ENCODE measurements around the gene LAMC2.
A peak's percentile ranks its signal among the peaks of the same experiment; 100 is the strongest.

LAMC2 gene

GRCh38 chr1:183226963-183227362 lies 40.9 kb downstream of the LAMC2 start:
- no peaks in the 10 kb centered on the region for H3K79me2 ChIP-seq (ENCODE audit: insufficient read depth, low read length)
- no peak overlapping the region for H3K4me2 ChIP-seq (ENCODE audit: low read depth, low read length, poor library complexity, severe bottlenecking)
- no peak overlapping the region for H3K9ac ChIP-seq (ENCODE audit: low read length)
- no peak overlapping the region for H3K27ac ChIP-seq (ENCODE audit: low read depth, low read length)
- no peak overlapping the region for H3K4me3 ChIP-seq (ENCODE audit: insufficient read depth, low read length, poor library complexity, severe bottlenecking)
- no peak overlapping the region for H2AFZ ChIP-seq (ENCODE audit: low read depth, low read length, severe bottlenecking)
- H4K20me1 ChIP-seq (ENCODE audit: low read depth, low read length): no peaks in the 10 kb centered on the region
- no peaks in the 10 kb centered on the region for H3K36me3 ChIP-seq (ENCODE audit: low read length)
- TF ChIP-seq EZH2phosphoT487 (conservative IDR thresholded peaks at IDR 0.05; ENCODE audit: low read length) (no peak), CTCF (IDR thresholded peaks at IDR 0.05; ENCODE audit: insufficient read depth, low read length, poor library complexity, severe bottlenecking) (no peak)
- no peaks in the 10 kb centered on the region for H3K9me3 ChIP-seq (ENCODE audit: insufficient read depth, low read length)
- no peaks in the 10 kb centered on the region for H3K27me3 ChIP-seq (ENCODE audit: low read length)
- H3K9me2 ChIP-seq (replicated peaks; ENCODE audit: insufficient read depth, low read length): no peaks in the 10 kb centered on the region
- H3F3A ChIP-seq (ENCODE audit: insufficient read depth): no peaks in the 10 kb centered on the region

GRCh38 chr1:183227422-183228346 lies 41.6 kb downstream of the LAMC2 start:
- Histone ChIP-seq H3K9me3 (ENCODE audit: insufficient read depth, low read length) (no peaks in the 10 kb centered on the region), H3K9me2 (replicated peaks; ENCODE audit: insufficient read depth, low read length) (no peaks in the 10 kb centered on the region), H3K27ac (ENCODE audit: low read depth, low read length) (no peak overlapping the region), H4K20me1 (ENCODE audit: low read depth, low read length) (no peaks in the 10 kb centered on the region), H3K9ac (ENCODE audit: low read length) (no peak overlapping the region), H3F3A (ENCODE audit: insufficient read depth) (no peaks in the 10 kb centered on the region), H3K79me2 (ENCODE audit: insufficient read depth, low read length) (no peaks in the 10 kb centered on the region), H3K4me3 (ENCODE audit: insufficient read depth, low read length, poor library complexity, severe bottlenecking) (no peak overlapping the region), H3K4me2 (ENCODE audit: low read depth, low read length, poor library complexity, severe bottlenecking) (no peak overlapping the region), H2AFZ (ENCODE audit: low read depth, low read length, severe bottlenecking) (no peak overlapping the region), H3K27me3 (ENCODE audit: low read length) (no peaks in the 10 kb centered on the region), H3K36me3 (ENCODE audit: low read length) (no peaks in the 10 kb centered on the region)
- TF ChIP-seq EZH2phosphoT487 (conservative IDR thresholded peaks at IDR 0.05; ENCODE audit: low read length) (no peak), CTCF (IDR thresholded peaks at IDR 0.05; ENCODE audit: insufficient read depth, low read length, poor library complexity, severe bottlenecking) (peak; percentile 50)

GRCh38 chr1:183228347-183229220 lies 42.5 kb downstream of the LAMC2 start:
- Histone ChIP-seq H3K27me3 (ENCODE audit: low read length) (no peaks in the 10 kb centered on the region), H3K27ac (ENCODE audit: low read depth, low read length) (no peak overlapping the region), H3K9me3 (ENCODE audit: insufficient read depth, low read length) (no peaks in the 10 kb centered on the region), H3K9ac (ENCODE audit: low read length) (no peak overlapping the region), H3F3A (ENCODE audit: insufficient read depth) (no peaks in the 10 kb centered on the region), H3K4me2 (ENCODE audit: low read depth, low read length, poor library complexity, severe bottlenecking) (no peak overlapping the region), H3K36me3 (ENCODE audit: low read length) (no peaks in the 10 kb centered on the region), H3K79me2 (ENCODE audit: insufficient read depth, low read length) (no peaks in the 10 kb centered on the region), H3K9me2 (replicated peaks; ENCODE audit: insufficient read depth, low read length) (no peaks in the 10 kb centered on the region), H4K20me1 (ENCODE audit: low read depth, low read length) (no peaks in the 10 kb centered on the region), H3K4me3 (ENCODE audit: insufficient read depth, low read length, poor library complexity, severe bottlenecking) (no peak overlapping the region), H2AFZ (ENCODE audit: low read depth, low read length, severe bottlenecking) (no peak overlapping the region)
- TF ChIP-seq EZH2phosphoT487 (conservative IDR thresholded peaks at IDR 0.05; ENCODE audit: low read length): no peak
- no peak for TF ChIP-seq CTCF (IDR thresholded peaks at IDR 0.05; ENCODE audit: insufficient read depth, low read length, poor library complexity, severe bottlenecking)

All from SU-DHL-6 (cell line).